Fibroblast of lung (primary cell): ENCODE measurements around the gene RHPN2.

Experiments
- CTCF ChIP-seq, 2 donors: IDR thresholded peaks in 1 of 2; conservative IDR thresholded peaks in 1 of 2; 1 replicate in 1 of 2; 2 replicates in 1 of 2; pipeline ENCODE4 v1.5.1; 2011 to 2012; ENCODE audit warnings: low read length in 2 of 2, control low read depth in 1 of 2, inconsistent platforms in 1 of 2, low read depth in 1 of 2, mild to moderate bottlenecking in 1 of 2
- EZH2 ChIP-seq: IDR thresholded peaks from 2 replicates; pipeline ENCODE4 v1.5.1; 2012; ENCODE audit warnings: low read length, control low read depth, mild to moderate bottlenecking; ENCODE audit errors: missing control alignments

DNA sequence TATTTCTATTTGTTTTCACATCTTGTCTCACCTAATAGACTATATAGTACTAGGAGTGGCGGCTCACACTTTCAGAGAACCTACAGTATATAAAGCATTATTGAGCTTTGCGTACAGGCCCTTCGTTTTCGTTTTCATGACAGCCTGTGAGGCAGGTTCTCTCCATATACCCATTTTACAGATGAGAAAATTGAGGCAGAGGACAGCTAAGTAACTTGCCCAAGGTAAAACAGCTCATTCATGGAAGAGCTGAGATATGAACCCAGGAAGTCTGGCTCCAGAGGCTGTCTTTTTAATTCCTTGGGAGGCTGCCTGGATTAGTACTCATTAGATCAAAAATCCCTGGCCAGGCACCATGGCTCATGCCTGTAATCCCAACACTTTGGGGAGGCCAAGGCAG lies 63.8 kb downstream of the RHPN2 start:
- TF ChIP-seq CTCF (conservative IDR thresholded peaks at IDR 0.05 in 1 of 2, IDR thresholded peaks at IDR 0.05 in 1 of 2; ENCODE audit: low read depth in 1 of 2, low read length in 2 of 2), result no peak
- no peak for TF ChIP-seq EZH2
